ENCODE results near the gene API5.
"Not testable (repeated sequence)": the region's sequence is repeated elsewhere in the genome, so short reads cannot be mapped to it uniquely, and the experiment has no call there.

The API5 gene

DNA sequence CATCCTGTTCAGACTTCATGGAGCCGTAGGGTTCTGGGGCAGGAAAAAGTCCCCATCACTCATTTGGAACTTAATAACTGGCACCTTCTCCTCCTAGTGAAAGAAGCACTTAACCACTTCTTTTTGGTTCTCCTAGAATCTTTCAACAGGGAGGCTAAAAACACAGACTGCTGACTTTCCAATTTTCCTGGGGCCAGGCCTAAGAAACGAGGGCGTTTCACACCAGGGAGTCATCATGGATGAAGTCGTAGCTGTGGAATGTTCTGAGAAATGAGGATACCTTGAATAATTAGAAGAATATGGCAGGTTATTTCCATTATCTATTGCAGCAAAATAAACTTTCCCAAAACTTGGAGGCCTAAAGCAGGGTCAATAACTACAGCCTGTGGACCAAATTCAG lies 26.0 kb upstream of the API5 start:
- Histone ChIP-seq H3K4me3 (no peak overlapping the region), H3K36me3 (no peaks in the 10 kb centered on the region), H3K27ac (no peak overlapping the region), H3K9ac (no peak overlapping the region), H3K27me3 (no peaks in the 10 kb centered on the region), H3K9me3 (replicated peaks in 1 of 11) (peaks cover 9 to 18% (median 11%) of the 10 kb centered on the region in 11 experiments; a peak in 21 of 22 replicates), H3K4me2 (no peak overlapping the region), H3K4me1 (0 out of 20 replicates have a peak, but pooled peaks cover 0 to 4% (median 0%) of the 10 kb centered on the region in 10 experiments), H4K20me1 (no peaks in the 10 kb centered on the region)
- TF ChIP-seq Cebpa-rat (IDR thresholded peaks at IDR 0.05) = no peak

GRCh38 chr11:43289368-43289767 lies 22.4 kb upstream of the API5 start:
- Histone ChIP-seq H4K20me1 (no peaks in the 10 kb centered on the region), H3K27me3 (no peaks in the 10 kb centered on the region), H3K9me3 (replicated peaks in 1 of 11) (peaks cover 14 to 25% (median 17%) of the 10 kb centered on the region in 11 experiments; a peak in 21 of 22 replicates), H3K4me3 (no peak overlapping the region), H3K27ac (no peak overlapping the region), H3K4me1 (no peaks in the 10 kb centered on the region), H3K4me2 (no peak overlapping the region), H3K9ac (no peak overlapping the region), H3K36me3 (no peaks in the 10 kb centered on the region)
- TF ChIP-seq Cebpa-rat (IDR thresholded peaks at IDR 0.05) = no peak

GRCh38 chr11:43298397-43298796 lies 13.4 kb upstream of the API5 start:
- Histone ChIP-seq H3K9me3 (replicated peaks in 1 of 11) (peaks cover 20 to 53% (median 27%) of the 10 kb centered on the region in 11 experiments), H3K27ac (no peak overlapping the region), H3K9ac (no peak overlapping the region), H4K20me1 (no peaks in the 10 kb centered on the region), H3K4me2 (no peak overlapping the region), H3K4me1 (no peaks in the 10 kb centered on the region), H3K36me3 (no peaks in the 10 kb centered on the region), H3K27me3 (no peaks in the 10 kb centered on the region), H3K4me3 (no peak overlapping the region)
- no peak for TF ChIP-seq Cebpa-rat (IDR thresholded peaks at IDR 0.05)

GRCh38 chr11:43315966-43316365 lies 4.2 kb downstream of the API5 start:
- H4K20me1 ChIP-seq = peaks cover 66 to 92% (median 87%) of the 10 kb centered on the region in 11 experiments; a peak in 21 of 22 replicates
- H3K27ac ChIP-seq = no peak overlapping the region; a peak in 1 of 22 replicates
- H3K4me2 ChIP-seq = peak overlapping the region in 10 of 11 experiments; percentile 23 to 84 (median 34); a peak in 17 of 22 replicates
- peak overlapping the region in 2 of 11 experiments; percentile 30 to 46; a peak in 2 of 22 replicates for H3K9ac ChIP-seq
- TF ChIP-seq Cebpa-rat (IDR thresholded peaks at IDR 0.05) = no peak
- H3K9me3 ChIP-seq (replicated peaks in 1 of 11) = no peaks in the 10 kb centered on the region
- no peak overlapping the region for H3K4me3 ChIP-seq
- H3K4me1 ChIP-seq = peaks cover 36 to 46% (median 40%) of the 10 kb centered on the region in 10 experiments
- H3K36me3 ChIP-seq = peaks cover 38 to 62% (median 50%) of the 10 kb centered on the region in 11 experiments
- no peaks in the 10 kb centered on the region for H3K27me3 ChIP-seq

GRCh38 chr11:43316451-43316850 lies 4.7 kb downstream of the API5 start:
- H3K27me3 ChIP-seq = no peaks in the 10 kb centered on the region
- peak overlapping the region; percentile 23 to 84 (median 50); a peak in 19 of 22 replicates for H3K4me2 ChIP-seq
- peaks cover 66 to 94% (median 87%) of the 10 kb centered on the region in 11 experiments; a peak in 21 of 22 replicates for H4K20me1 ChIP-seq
- peaks cover 43 to 67% (median 55%) of the 10 kb centered on the region in 11 experiments for H3K36me3 ChIP-seq
- no peaks in the 10 kb centered on the region for H3K9me3 ChIP-seq (replicated peaks in 1 of 11)
- peaks cover 35 to 46% (median 40%) of the 10 kb centered on the region in 10 experiments for H3K4me1 ChIP-seq
- H3K27ac ChIP-seq = peak overlapping the region in 2 of 11 experiments; percentile 15 to 36; a peak in 2 of 22 replicates
- peak overlapping the region in 2 of 11 experiments; percentile 30 to 46; a peak in 2 of 22 replicates for H3K9ac ChIP-seq
- no peak overlapping the region for H3K4me3 ChIP-seq
- no peak for TF ChIP-seq Cebpa-rat (IDR thresholded peaks at IDR 0.05)

GRCh38 chr11:43327987-43328386 lies 16.2 kb downstream of the API5 start:
- H3K9me3 ChIP-seq (replicated peaks in 1 of 11) = no peaks in the 10 kb centered on the region
- H3K4me2 ChIP-seq = no peak overlapping the region
- no peak overlapping the region for H3K9ac ChIP-seq
- H3K27me3 ChIP-seq = no peaks in the 10 kb centered on the region
- H3K36me3 ChIP-seq = peaks cover 98 to 100% (median 100%) of the 10 kb centered on the region in 11 experiments
- H4K20me1 ChIP-seq = peaks cover 0 to 36% (median 7%) of the 10 kb centered on the region in 11 experiments; a peak in 7 of 22 replicates
- no peak overlapping the region for H3K27ac ChIP-seq
- no peak for TF ChIP-seq Cebpa-rat (IDR thresholded peaks at IDR 0.05)
- H3K4me1 ChIP-seq = peaks cover 0 to 11% (median 3%) of the 10 kb centered on the region in 10 experiments; a peak in 8 of 20 replicates
- H3K4me3 ChIP-seq = no peak overlapping the region

- Histone ChIP-seq H3K36me3 (peaks cover 98 to 100% (median 100%) of the 10 kb centered on the region in 11 experiments), H3K27me3 (no peaks in the 10 kb centered on the region), H3K9ac (no peak overlapping the region), H4K20me1 (peaks cover 0 to 36% (median 7%) of the 10 kb centered on the region in 11 experiments; a peak in 7 of 22 replicates), H3K9me3 (replicated peaks in 1 of 11) (no peaks in the 10 kb centered on the region), H3K4me2 (no peak overlapping the region), H3K27ac (no peak overlapping the region), H3K4me1 (peaks cover 0 to 11% (median 3%) of the 10 kb centered on the region in 10 experiments; a peak in 8 of 20 replicates), H3K4me3 (no peak overlapping the region)
- TF ChIP-seq Cebpa-rat (IDR thresholded peaks at IDR 0.05) = no peak
These were observed 16.7 kb downstream of the API5 start for GRCh38 chr11:43328482-43328881.

DNA sequence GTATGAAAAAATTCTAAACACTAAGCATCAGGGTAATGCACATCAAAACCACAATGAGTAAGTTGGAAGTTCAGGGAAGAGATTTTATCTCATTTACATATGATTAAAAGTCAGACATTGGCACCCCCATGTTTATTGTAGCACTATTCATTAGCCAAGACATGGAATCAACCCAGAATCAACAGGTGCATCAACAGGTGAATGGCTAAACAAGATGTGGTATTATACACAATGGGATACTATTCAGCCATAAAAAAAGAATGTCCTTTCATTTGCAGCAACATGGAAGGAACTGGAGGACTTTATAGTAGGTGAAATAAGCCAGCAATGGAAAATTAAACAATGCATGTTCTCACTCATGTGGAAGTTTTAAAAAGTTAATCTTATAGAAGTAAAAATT lies 29.4 kb downstream of the API5 start:
- H3K36me3 ChIP-seq = peaks cover 61 to 95% (median 69%) of the 10 kb centered on the region in 11 experiments
- no peaks in the 10 kb centered on the region for H3K27me3 ChIP-seq
- no peak overlapping the region for H3K4me3 ChIP-seq
- H4K20me1 ChIP-seq = peaks cover 0 to 8% (median 0%) of the 10 kb centered on the region in 11 experiments; a peak in 1 of 22 replicates
- TF ChIP-seq Cebpa-rat (IDR thresholded peaks at IDR 0.05) = no peak
- no peak overlapping the region for H3K27ac ChIP-seq
- no peaks in the 10 kb centered on the region for H3K4me1 ChIP-seq
- no peak overlapping the region for H3K9ac ChIP-seq
- peaks cover 5 to 10% (median 7%) of the 10 kb centered on the region in 11 experiments; a peak in 16 of 22 replicates for H3K9me3 ChIP-seq (replicated peaks in 1 of 11)
- no peak overlapping the region for H3K4me2 ChIP-seq

DNA sequence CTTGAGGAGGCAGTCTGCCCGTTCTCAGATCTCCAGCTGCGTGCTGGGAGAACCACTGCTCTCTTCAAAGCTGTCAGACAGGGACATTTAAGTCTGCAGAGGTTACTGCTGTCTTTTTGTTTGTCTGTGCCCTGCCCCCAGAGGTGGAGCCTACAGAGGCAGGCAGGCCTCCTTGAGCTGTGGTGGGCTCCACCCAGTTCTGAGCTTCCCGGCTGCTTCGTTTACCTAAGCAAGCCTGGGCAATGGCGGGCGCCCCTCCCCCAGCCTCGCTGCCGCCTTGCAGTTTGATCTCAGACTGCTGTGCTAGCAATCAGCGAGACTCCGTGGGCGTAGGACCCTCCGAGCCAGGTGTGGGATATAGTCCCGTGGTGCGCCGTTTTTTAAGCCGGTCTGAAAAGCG lies 39.6 kb downstream of the API5 start:
- not testable (repeated sequence) for H3K4me3 ChIP-seq; H3K9me3 ChIP-seq (replicated peaks in 1 of 11); H3K4me2 ChIP-seq; H4K20me1 ChIP-seq; H3K27me3 ChIP-seq; H3K9ac ChIP-seq; H3K4me1 ChIP-seq; H3K27ac ChIP-seq; H3K36me3 ChIP-seq

DNA sequence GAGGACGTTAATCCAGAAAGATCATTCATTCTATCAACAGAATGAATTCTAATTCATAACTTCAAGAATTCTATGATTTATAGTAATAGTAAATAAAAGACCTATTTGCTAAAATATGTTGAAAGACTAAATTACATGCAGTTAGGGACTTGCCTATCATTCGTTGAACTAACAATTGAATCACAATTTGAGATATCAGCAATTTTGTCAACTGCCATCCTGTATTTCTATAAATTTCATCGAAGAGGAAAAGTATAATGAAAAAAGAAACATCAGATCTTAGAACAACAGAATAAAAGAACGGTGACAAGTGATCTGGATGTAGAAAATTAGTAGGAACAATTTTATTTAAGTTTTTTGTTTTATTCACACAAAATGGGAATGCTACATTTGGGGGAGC lies 42.5 kb downstream of the API5 start:
- no peak for TF ChIP-seq Cebpa-rat (IDR thresholded peaks at IDR 0.05)
- H3K4me3 ChIP-seq = no peak overlapping the region
- peaks cover 4 to 15% (median 8%) of the 10 kb centered on the region in 10 experiments; a peak in 16 of 20 replicates for H3K4me1 ChIP-seq

More for the DNA sequence above, 42.5 kb downstream of the API5 start:
- Histone ChIP-seq H3K27me3 (no peaks in the 10 kb centered on the region), H3K9me3 (replicated peaks in 1 of 11) (no peaks in the 10 kb centered on the region), H3K9ac (no peak overlapping the region), H4K20me1 (peaks cover 0 to under 1% (median 0%) of the 10 kb centered on the region in 11 experiments; a peak in 2 of 22 replicates), H3K36me3 (no peaks in the 10 kb centered on the region), H3K27ac (no peak overlapping the region), H3K4me2 (no peak overlapping the region)

Data from BLaER1 treated with 17β-estradiol and CSF1 and Interleukin-3, amounts not matched to agents 10 nM and 100 nM (cell line).